C4-2B (cell line): ENCODE measurements around the gene B3GAT2.

Experiments used
- H3K27ac ChIP-seq: fragments of 450-650 bp; 2 replicates; pipeline ENCODE4 v1.5.1; 2017
- ZFX ChIP-seq: fragments of 450-650 bp; IDR thresholded peaks from 2 replicates; pipeline ENCODE4 v1.6.1; 2017
- TF ChIP-seq, protein P1 (sequence below): fragments of 450-650 bp; conservative IDR thresholded peaks from 2 replicates; pipeline ENCODE4 v1.5.1; 2017; ENCODE audit warnings: mild to moderate bottlenecking

Gene B3GAT2

DNA sequence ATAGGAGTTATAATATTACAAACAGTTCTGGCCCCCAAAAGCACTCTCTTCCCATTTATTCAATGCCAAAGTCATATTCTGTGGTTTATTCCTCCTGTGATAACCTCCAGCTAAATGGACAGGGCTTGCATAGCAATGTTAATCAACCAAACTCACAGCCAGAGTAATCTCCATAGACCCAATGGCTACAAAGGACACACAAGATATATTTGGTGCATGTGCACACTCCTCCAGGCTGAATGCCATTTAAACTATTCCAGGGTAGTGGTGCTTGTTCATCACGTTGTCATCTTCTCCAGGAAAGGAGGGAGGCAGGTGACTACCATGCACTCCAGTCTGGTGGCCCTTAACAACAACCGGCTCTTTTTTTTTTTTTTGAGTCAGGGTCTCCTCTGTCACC lies 56.8 kb downstream of the B3GAT2 start:
- no peak for TF ChIP-seq ZFX
- TF ChIP-seq, protein P1, sequence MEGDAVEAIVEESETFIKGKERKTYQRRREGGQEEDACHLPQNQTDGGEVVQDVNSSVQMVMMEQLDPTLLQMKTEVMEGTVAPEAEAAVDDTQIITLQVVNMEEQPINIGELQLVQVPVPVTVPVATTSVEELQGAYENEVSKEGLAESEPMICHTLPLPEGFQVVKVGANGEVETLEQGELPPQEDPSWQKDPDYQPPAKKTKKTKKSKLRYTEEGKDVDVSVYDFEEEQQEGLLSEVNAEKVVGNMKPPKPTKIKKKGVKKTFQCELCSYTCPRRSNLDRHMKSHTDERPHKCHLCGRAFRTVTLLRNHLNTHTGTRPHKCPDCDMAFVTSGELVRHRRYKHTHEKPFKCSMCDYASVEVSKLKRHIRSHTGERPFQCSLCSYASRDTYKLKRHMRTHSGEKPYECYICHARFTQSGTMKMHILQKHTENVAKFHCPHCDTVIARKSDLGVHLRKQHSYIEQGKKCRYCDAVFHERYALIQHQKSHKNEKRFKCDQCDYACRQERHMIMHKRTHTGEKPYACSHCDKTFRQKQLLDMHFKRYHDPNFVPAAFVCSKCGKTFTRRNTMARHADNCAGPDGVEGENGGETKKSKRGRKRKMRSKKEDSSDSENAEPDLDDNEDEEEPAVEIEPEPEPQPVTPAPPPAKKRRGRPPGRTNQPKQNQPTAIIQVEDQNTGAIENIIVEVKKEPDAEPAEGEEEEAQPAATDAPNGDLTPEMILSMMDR, result no peak
- H3K27ac ChIP-seq, result no peak overlapping the region

DNA sequence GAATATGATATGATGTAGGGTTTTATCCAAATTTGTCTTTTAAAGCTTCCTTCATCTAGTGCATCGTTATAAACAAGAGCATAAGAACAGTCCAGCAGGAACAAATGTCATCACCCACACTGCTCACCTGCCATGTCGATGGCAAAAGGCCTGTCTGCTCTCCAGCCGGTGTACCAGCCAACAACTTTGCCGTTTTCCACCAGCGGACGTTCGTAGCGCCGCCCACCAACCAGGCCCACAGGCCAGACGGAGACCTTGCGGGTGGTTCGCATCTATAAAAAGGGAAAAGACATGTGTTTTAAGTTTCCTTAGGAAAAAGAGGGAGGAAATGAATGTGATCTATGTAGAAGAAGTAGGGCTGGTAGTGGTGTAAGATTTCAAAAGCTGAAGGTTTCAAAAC lies 62.9 kb downstream of the B3GAT2 start:
- TF ChIP-seq, protein P1, result no peak
- no peak for TF ChIP-seq ZFX

DNA sequence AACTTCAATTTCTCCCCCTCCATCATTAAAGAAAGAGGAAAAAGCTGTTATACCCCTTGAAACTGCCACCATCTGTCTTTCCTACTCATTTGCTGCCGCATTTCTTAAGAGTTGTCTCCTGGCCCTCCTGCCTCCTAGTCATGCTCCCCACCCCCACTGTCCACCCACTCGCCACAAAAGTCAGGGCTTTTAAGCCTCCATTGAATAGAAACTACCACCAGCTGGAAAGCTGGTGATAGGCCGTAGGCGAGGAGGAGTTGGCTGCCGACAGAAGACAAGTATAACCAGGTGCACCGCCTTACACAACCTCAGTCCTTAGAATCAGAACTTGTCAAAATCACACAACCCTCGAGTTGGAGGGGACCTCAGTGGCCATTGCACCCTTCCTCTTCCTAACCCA lies 67.6 kb downstream of the B3GAT2 start:
- no peak for TF ChIP-seq ZFX
- TF ChIP-seq, protein P1, result no peak
- H3K27ac ChIP-seq, result no peak overlapping the region

More for the DNA sequence above, 62.9 kb downstream of the B3GAT2 start:
- no peak overlapping the region for H3K27ac ChIP-seq

DNA sequence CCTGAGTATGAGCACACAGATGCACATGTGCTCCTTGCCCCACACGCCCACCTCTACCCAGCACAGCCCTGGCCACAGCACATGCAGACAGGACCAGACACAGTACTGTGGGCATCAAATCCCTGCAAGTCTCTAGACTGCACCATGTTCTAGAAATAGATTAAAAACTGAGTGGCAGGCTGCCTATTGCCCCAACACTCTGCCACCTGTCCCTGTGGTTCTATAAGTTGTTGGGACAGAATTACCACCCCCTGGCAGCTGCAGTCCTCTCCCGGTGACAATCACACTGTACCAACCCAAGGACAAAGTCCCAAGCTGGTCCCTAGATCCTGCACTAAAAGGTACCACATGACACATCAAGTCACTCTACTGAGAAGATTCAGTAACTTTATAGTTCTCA lies 70.2 kb downstream of the B3GAT2 start:
- no peak overlapping the region for H3K27ac ChIP-seq
- no peak for TF ChIP-seq ZFX
- TF ChIP-seq, protein P1, result no peak

DNA sequence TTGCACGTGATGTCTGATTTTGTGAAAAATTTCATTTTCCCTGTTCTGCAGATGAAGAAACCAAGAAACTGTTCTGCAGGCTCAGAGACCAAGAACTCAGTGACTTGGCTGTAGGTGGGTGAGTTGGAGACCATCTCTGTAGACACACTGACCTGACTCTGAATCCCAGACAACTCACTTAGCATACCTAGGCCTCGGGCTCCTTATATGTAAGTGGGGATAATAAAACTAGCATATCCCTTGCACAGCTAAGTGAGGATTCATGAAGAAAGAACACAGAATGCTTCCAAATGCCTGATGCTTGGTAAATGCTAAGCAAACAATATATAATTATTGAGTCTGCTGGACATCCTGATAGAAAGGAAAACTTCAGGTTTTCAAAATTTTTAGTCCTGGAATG lies 70.8 kb downstream of the B3GAT2 start:
- H3K27ac ChIP-seq, result no peak overlapping the region
- TF ChIP-seq, protein P1, result no peak

DNA sequence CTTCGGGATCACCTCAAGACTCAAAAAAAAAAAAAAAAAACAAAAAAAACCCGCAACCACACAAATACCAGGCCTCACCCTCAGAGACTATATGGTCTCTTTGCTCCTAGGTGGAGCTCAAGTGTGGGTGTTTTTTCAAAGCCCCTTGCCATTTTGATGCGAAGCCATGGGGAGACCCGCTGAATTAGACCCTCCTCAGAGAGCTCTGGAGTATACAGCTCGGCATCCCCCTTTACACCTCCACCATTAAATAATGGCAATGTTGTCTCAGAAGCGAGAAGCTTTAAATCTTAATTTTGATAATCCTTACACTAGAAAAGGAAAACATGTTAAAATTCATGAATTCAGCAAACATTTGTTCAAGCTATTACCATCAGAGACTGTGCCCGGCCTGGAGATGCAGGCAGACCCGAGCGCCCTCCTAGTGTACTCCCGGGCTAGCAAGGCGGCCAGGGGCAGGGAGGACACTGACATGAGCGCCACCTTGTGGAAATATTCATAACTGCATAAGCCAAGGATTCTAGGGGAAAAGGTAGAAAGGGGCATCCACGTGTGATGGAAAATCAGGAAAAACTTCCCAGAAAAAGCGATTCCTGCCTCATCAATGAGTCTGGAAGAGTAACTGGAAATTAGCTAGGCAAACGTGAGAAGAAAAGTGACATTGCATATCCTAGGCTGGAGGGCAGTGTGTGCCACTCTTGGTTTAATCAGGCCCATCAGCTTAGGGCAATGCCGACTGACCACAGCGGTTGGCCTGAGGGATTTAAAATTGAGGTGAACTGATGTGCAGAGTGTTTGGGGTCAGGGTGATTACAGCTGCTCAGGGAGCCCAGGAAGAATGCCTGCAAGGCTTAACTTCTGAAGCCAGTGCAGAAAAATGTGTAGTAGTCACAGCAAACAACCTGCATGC lies 72.5 kb downstream of the B3GAT2 start:
- H3K27ac ChIP-seq, result no peak overlapping the region
- TF ChIP-seq, protein P1, result peak; percentile 87
- no peak for TF ChIP-seq ZFX

DNA sequence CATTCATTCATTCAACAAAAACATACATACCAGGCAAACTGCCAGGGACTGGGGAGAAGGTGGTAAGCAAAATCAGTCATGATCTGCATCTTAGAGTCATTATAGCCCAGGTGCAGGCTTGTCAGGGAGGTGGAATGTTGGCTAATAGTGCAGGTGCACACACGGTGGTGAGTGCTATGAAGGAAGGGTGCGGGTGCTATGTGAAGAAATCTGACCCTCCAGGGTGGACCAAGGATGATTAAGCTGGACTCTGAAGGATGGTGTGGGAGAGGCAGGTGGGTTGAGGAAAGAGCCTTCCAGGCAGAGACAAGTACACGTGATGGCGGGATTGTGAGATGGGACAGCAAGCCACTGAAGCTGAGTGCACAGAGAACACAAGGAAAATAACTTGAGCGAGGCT lies 77.4 kb downstream of the B3GAT2 start:
- no peak overlapping the region for H3K27ac ChIP-seq
- TF ChIP-seq, protein P1, result no peak
